H1 (cell line): ENCODE results near the gene RALGDS. TPM values are rescaled to one million over a fixed set of nuclear protein-coding genes. Genes with fewer than 3 reads are reported as not detected.

ENCODE experiments used
- CREB1 ChIP-seq: IDR thresholded peaks from 2 replicates; pipeline ENCODE4 v1.6.1; 2012; ENCODE audit warnings: inconsistent platforms
- FOSL1 ChIP-seq: IDR thresholded peaks from 2 replicates; pipeline ENCODE4 v1.6.1; 2011; ENCODE audit warnings: mild to moderate bottlenecking, low read depth, low read length, moderate library complexity; ENCODE audit not compliant: insufficient read depth
- POLR2AphosphoS5 ChIP-seq: IDR thresholded peaks from 2 replicates; pipeline ENCODE4 v1.6.1; 2011; ENCODE audit warnings: low read depth, low read length
- RFX5 ChIP-seq: IDR thresholded peaks from 2 replicates; pipeline ENCODE4 v1.6.1; 2011; ENCODE audit warnings: low read depth, low read length, improper control_type of control experiment, borderline replicate concordance
- TAF7 ChIP-seq: optimal IDR thresholded peaks from 2 replicates; pipeline ENCODE3; 2011; ENCODE audit warnings: low read depth, mild to moderate bottlenecking, inconsistent platforms, low read length, moderate library complexity, borderline replicate concordance
- polyA plus RNA-seq, 7 experiments: library from polyadenylated mRNA; depleted of rRNA in 3 of 7; stranded (reverse) in 5 of 7; unstranded in 2 of 7; fragments of >200 nt in 5 of 7; fragments of 200-250 nt in 2 of 7; gene quantifications; 1 replicate in 5 of 7; 2 replicates in 1 of 7; 4 replicates in 1 of 7; pipeline versions ENCODE4 v1.2.1 to v1.2.3, GENCODE V29; 2011 to 2013; ENCODE audit warnings: missing spikeins in 2 of 7, mixed read lengths in 2 of 7
- total RNA-seq: library from RNA; stranded (reverse); fragmentation: NEBNext Ultra II Directional; extraction: Animal tissue kit (Norgen Biotek cat#: 25700); gene quantifications from 2 replicates; pipeline ENCODE4 v1.2.1, GENCODE V29; 2021
- TF ChIP-seq, protein P1 (sequence below): IDR thresholded peaks from 2 replicates; pipeline ENCODE4 v1.6.1; 2012; ENCODE audit warnings: low read length, inconsistent platforms

RALGDS gene
- total and polyA plus RNA-seq, 2 of the 8 experiments (the other 6 are each of a cell fraction or from before 2014, with no cell fraction given): 14.5 to 25.5 TPM

DNA sequence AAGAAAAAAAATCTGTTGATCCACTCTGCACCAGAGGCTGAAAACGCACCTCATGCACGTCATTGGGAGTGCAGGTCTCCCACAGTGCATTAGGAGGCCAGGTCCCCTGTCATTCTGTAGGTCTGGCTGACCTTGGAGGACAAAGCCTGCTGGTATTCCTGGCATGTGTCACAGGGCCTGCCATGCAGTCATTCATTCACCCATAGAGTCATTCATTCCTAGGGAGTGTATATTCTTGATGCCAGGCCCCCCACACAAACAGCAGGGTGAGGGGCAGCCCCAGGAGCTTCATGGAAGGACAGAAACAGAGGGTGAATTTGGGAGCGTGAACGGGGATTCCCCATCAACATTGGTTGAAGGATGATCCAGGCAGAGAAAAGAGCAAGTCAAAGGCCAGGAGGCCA is 40.5 kb upstream of the RALGDS start (continued):
- TF ChIP-seq, protein P1, sequence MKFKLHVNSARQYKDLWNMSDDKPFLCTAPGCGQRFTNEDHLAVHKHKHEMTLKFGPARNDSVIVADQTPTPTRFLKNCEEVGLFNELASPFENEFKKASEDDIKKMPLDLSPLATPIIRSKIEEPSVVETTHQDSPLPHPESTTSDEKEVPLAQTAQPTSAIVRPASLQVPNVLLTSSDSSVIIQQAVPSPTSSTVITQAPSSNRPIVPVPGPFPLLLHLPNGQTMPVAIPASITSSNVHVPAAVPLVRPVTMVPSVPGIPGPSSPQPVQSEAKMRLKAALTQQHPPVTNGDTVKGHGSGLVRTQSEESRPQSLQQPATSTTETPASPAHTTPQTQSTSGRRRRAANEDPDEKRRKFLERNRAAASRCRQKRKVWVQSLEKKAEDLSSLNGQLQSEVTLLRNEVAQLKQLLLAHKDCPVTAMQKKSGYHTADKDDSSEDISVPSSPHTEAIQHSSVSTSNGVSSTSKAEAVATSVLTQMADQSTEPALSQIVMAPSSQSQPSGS: no peak
- TF ChIP-seq TAF7 (no peak), POLR2AphosphoS5 (no peak), FOSL1 (no peak), RFX5 (no peak), CREB1 (no peak)
